A549 treated with CORT108297 at 1 μM for 4 hours (cell line): ENCODE data around the gene AFAP1L1. TPM values are rescaled to one million over a fixed set of nuclear protein-coding genes. Genes with fewer than 3 reads are reported as not detected.

Experiments
- total RNA-seq: library from RNA; stranded (reverse); fragments of 200-300 nt; extraction: Qiagen RNA extraction; gene quantifications from 5 replicates; pipeline ENCODE4 v1.2.3, GENCODE V29; 2022

The AFAP1L1 gene
- total RNA-seq, result 6.4 to 10.7 TPM (median 9.7 TPM) in 5 replicates

DNA sequence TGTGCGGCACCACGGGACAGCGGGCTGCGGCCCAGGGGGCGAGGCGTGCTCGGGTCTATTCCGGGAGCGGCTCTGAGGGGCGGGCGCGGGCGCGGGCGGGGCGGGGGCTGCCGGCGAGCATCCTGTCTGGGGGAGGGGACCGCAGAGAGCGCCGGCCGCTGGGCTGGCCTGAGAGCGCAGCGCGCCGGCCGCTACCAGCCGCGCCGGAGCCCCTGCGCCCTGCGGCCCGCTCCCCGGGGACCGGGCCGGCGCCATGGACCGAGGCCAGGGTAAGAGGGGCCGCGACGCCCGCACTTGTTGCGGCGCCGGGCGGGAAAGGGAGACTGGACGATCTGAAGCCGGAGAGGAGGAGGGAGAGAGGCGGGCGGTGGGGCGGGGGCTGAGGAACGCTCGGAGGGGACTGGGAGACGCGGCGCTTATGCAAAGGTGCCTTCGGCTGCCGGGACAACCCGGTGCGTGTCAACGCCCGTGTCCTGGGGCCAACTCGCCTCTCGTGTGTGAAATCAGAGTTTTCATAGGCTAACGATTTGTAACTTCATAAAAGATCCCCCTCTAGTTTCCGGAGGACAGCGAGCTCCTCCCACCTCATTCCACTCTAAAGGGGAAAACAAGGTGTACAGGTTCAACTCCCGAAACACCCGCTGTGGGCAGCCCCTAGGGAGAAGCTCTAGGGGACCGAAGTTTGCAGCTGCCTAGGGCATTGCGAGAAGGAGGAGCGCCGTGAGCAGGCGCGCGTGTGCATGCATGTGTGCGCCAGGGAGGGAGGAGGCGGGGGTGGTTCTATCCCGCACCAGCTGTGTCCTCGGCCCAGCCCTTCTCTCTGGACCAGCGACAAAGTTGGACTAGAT is at the start of gene AFAP1L1:
Gene AFAP1L1, plus strand, starts transcription at position 144 of the 848 bp plus-strand sequence. Its CDS starts 110 bp downstream, at position 254.

DNA sequence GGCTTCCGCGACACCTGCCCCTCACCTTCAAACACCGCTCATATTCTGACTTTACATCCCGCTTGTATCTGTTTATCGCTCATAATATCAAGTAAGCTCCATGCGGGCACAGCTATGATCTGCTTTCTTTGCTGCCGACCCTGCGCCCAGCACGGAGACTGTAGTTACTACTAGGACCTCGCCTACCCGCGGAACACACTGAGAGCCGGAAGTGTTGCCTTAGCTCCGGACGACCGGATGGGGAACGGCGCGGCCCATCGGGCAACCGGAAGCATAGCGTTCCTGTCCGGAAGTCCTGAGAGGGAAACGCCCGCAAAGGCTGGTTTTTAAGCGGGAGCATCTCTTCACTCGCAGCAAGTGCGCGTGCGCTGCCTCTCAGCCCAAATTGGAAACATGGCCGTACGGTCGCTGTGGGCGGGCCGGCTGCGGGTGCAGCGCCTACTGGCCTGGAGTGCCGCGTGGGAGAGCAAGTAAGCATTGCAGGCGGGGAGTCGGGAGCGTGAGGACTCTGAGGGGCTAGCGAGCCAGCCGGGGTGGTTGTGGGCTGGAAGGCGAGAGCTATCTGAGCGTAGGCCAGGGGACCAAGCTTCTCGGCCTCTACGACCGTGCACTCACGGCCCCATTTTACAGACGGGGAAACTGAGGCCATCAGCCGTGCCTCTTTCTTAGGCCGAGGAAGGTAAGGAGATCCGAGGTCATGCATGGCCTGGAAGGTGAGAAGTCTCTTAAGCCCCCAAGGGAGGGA is 73.7 kb downstream of the AFAP1L1 start, which contains the start of gene GRPEL2:
Gene GRPEL2, plus strand, starts transcription at position 353 of the 745 bp plus-strand sequence. Its CDS starts 41 bp downstream, at position 394.

DNA sequence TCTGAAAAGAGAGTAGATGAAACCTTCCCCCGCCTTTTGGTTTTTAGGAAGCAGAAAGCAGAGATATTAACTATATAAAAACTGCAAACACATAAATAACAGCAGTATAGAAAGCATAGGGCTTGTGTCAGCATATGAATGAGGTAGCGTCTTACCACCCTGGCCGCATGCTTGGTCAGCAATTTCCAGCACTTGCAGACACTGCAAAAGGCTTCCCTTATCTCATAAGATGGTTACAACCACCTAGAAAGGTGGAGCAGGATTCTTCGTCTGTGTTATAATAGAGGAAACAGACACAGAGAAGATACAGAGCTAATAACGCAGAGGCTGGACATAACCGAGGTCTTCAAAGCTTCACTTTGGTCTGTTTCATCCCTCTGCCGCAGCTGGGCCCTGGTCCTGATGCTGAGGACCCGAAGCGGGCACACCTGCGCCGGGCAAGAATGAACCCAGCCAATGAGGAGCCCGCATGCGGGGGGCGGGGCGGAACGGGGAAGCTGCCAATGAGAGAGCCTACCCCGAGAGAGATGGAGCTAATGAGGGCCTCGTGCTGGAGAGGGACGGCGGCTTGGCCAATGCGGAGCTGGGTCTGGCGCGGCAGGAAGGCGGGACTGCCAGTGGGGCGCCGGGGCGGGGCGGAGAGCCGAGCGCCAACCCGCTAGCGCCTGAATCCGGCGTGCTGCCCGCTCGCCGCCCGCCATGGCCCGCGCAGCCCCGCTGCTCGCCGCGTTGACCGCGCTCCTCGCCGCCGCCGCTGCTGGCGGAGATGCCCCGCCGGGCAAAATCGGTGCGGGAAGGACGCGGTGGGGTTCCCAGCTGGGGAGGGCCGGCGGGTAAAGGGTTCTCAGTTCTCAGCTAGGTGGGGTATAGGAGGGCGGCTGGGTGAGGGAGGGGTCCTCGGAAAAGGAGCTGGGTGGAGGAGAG is 86.0 kb downstream of the AFAP1L1 start, which contains the start of gene PCYOX1L:
Gene PCYOX1L, plus strand, starts transcription at position 677 of the 924 bp plus-strand sequence. Its CDS starts 23 bp downstream, at position 700.

DNA sequence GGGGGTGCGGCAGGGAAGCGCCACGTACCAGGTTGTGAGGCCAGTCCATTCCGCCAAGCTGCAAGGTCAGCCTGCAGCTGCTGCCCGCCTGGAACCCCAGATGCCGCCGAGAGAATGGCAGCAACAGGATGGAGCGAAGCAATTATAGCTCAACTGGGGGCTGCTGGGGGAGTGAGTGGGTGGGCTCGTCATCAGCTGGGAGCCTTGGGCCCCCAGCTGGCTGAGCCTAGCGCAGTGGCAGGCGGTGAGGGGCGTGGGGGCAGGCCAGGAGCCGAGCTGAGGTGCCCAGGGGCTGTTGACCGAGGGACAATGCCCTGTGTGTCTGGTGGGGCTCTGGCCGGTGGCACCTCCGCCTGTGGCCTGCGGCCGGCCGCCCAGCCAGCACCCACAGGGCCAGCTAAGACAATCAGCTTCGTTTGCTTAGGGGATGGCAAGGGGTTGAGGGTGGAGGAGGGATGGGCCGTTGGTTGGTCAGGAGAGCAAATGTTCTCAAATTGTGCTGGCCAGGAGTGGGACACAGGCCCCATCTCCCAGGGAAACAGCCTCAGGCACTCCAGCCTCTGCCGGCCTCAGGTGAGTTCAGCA is 107.6 kb downstream of the AFAP1L1 start, which contains the start of gene IL17B:
Gene IL17B, minus strand, starts transcription at position 116 of the 585 bp plus-strand sequence. Its CDS starts 67 bp downstream, at position 49.

Other genes starting within 250 kb of the AFAP1L1 start
- 0.35 to 0.58 TPM (median 0.36 TPM) in 5 replicates for gene SH3TC2, start 208.8 kb upstream of the AFAP1L1 start, total RNA-seq
- 14.3 to 19.5 TPM (median 15.8 TPM) in 5 replicates for gene ABLIM3, start 130.4 kb upstream of the AFAP1L1 start, total RNA-seq
- gene GRPEL2, start 73.6 kb downstream of the AFAP1L1 start, total RNA-seq, result 6.0 to 8.5 TPM (median 7.5 TPM) in 5 replicates
- 2.6 to 2.9 TPM (median 2.6 TPM) in 5 replicates for gene PCYOX1L, start 86.2 kb downstream of the AFAP1L1 start, total RNA-seq
- 0.18 TPM in 1 of 5 replicates, not detected in the others for gene IL17B, start 107.4 kb downstream of the AFAP1L1 start, total RNA-seq